K562 (cell line): ENCODE data around the gene EDEM2. TPM values are rescaled to one million over a fixed set of nuclear protein-coding genes. Genes with fewer than 3 reads are reported as not detected.
A peak's percentile ranks its signal among the peaks of the same experiment; 100 is the strongest.

Source experiments
- ATAC-seq: fragments of 200-7000 bp; cut with Tn5 transposase; 3 replicates; pipeline ENCODE4 v1.9.1; 2020; ENCODE audit warnings: moderate library complexity
- BruUV-seq: library from RNA; stranded (reverse); fragments of 400-500 nt; replicated peaks from 2 replicates; lab custom pipeline; 2021; lab: Mats Ljungman, UMichigan
- CTCF ChIA-PET: fragments of 300-600 bp; formaldehyde crosslinking; extraction: SDS; loops from one replicate; lab custom pipeline; 2021; ENCODE audit warnings: low intra/inter-chr PET ratio; lab: Yijun Ruan, JAX
- POLR2A ChIA-PET: fragments of 300-600, 350-650 bp; sonication (Branson Sonifier 250); formaldehyde crosslinking; extraction: SDS; loops from one replicate; lab custom pipeline; 2021; ENCODE audit warnings: antibody characterized with exemption, inconsistent platforms; lab: Yijun Ruan, JAX
- DNase-seq, 4 experiments: peaks; one replicate each; pipeline versions ENCODE4 v3.0.0 to v3.0.0-alpha.2; 2011 to 2018; ENCODE audit warnings: low spot score in 3 of 4, mixed read lengths in 3 of 4; ENCODE audit errors: extremely low read depth in 1 of 4
- FAIRE-seq: peaks from 2 replicates; lab custom pipeline; 2011; peaks lifted over from hg19 to GRCh38; lab: Jason Lieb, UNC
- H2AFZ ChIP-seq: 2 replicates; pipeline ENCODE4 v1.6.0; 2011; ENCODE audit warnings: low read depth, low read length, control low read depth, inconsistent platforms
- H3K27ac ChIP-seq: fragments of 200-600 bp; 3 replicates; pipeline ENCODE4 v1.8.0; 2011; ENCODE audit warnings: low read depth, mild to moderate bottlenecking, control low read depth, inconsistent platforms, low read length, moderate library complexity, mixed read lengths; ENCODE audit errors: extremely low read depth
- H3K27me3 ChIP-seq, 2 experiments: fragments of 300-600 bp in 1 of 2; 2 replicates in 1 of 2; 3 replicates in 1 of 2; pipeline versions ENCODE4 v1.6.0 to v1.8.0; 2011; ENCODE audit warnings: inconsistent platforms in 2 of 2, low read length in 2 of 2, mild to moderate bottlenecking in 1 of 2, mixed read lengths in 1 of 2, moderate library complexity in 1 of 2; ENCODE audit not compliant: control insufficient read depth in 2 of 2, insufficient read depth in 2 of 2
- H3K36me3 ChIP-seq: fragments of 300-600 bp; 3 replicates; pipeline ENCODE4 v1.8.0; 2011; ENCODE audit warnings: mild to moderate bottlenecking, low read length, inconsistent platforms; ENCODE audit not compliant: control insufficient read depth, insufficient read depth
- H3K4me1 ChIP-seq, 2 experiments: fragments of 200-600 bp in 1 of 2; replicated peaks in 1 of 2; 2 replicates in 1 of 2; 3 replicates in 1 of 2; pipeline versions ENCODE4 v1.5.1 to v1.8.0; 2011; ENCODE audit warnings: inconsistent platforms in 2 of 2, low read length in 2 of 2, mild to moderate bottlenecking in 1 of 2, mixed read lengths in 1 of 2, moderate library complexity in 1 of 2; ENCODE audit not compliant: control insufficient read depth in 2 of 2, insufficient read depth in 2 of 2
- H3K4me2 ChIP-seq: 2 replicates; pipeline ENCODE4 v1.6.1; 2011; ENCODE audit warnings: low read length, control low read depth, inconsistent platforms, mixed read lengths; ENCODE audit not compliant: insufficient read depth
- H3K4me3 ChIP-seq: fragments of 200-600 bp; sonication (generic), shearing (Covaris generic); 2 replicates; pipeline ENCODE4 v1.5.1; 2016; ENCODE audit warnings: control low read depth, inconsistent platforms
- H3K79me2 ChIP-seq: fragments of 200-600 bp; 3 replicates; pipeline ENCODE4 v1.8.0; 2011; ENCODE audit warnings: low read length, inconsistent platforms; ENCODE audit not compliant: control insufficient read depth, insufficient read depth
- H3K9ac ChIP-seq, 2 experiments: 2 replicates each; pipeline versions ENCODE4 v1.6.0 to v1.6.1; 2011; ENCODE audit warnings: low read depth in 2 of 2, low read length in 2 of 2, control low read depth in 1 of 2, inconsistent platforms in 1 of 2, mild to moderate bottlenecking in 1 of 2, mixed read lengths in 1 of 2; ENCODE audit not compliant: insufficient read depth in 1 of 2
- H3K9me1 ChIP-seq: one replicate; pipeline ENCODE4 v1.6.0; 2011; ENCODE audit warnings: inconsistent platforms, mild to moderate bottlenecking, low read length, moderate library complexity; ENCODE audit not compliant: control insufficient read depth, insufficient read depth
- H3K9me3 ChIP-seq: replicated peaks from 2 replicates; pipeline ENCODE4 v1.5.1; 2011; ENCODE audit warnings: low read depth, low read length, inconsistent platforms; ENCODE audit not compliant: control insufficient read depth, insufficient read depth
- H4K20me1 ChIP-seq: replicated peaks from 2 replicates; pipeline ENCODE4 v1.6.1; 2011; ENCODE audit warnings: low read length, inconsistent platforms, mixed read lengths; ENCODE audit not compliant: control insufficient read depth, insufficient read depth
- BCOR ChIP-seq: fragments of 450-650 bp; IDR thresholded peaks from 2 replicates; pipeline ENCODE4 v1.6.1; 2016
- KDM1A ChIP-seq, 2 experiments: fragments of 450-650 bp; IDR thresholded peaks; 2 replicates each; pipeline ENCODE4 v1.6.1; 2016; ENCODE audit warnings: mild to moderate bottlenecking in 2 of 2
- RBM17 ChIP-seq: fragments of 200-400 bp; formaldehyde crosslinking; IDR thresholded peaks from 2 replicates; pipeline ENCODE4 v1.6.1; 2017; ENCODE audit warnings: low read depth, mild to moderate bottlenecking, low read length, borderline replicate concordance
- RBM25 ChIP-seq: fragments of 200-400 bp; formaldehyde crosslinking; IDR thresholded peaks from 2 replicates; pipeline ENCODE4 v1.6.1; 2018; ENCODE audit warnings: low read length, low read depth, moderate library complexity; ENCODE audit not compliant: severe bottlenecking
- WGBS: fragments of 100-300 bp; shearing (Covaris generic); methylation state at CpG from one replicate; pipeline ENCODE4 v1.1.6; 2016; ENCODE audit warnings: low coverage, mixed read lengths; ENCODE audit not compliant: insufficient coverage; ENCODE audit errors: missing lambda C conversion rate; 5-methylcytosine and 5-hydroxymethylcytosine counted together
- in situ Hi-C: fragments of 300-500 bp; cut with MboI; formaldehyde crosslinking; loops from 4 replicates; pipeline ENCODE4 v1.15.0; 2018; ENCODE audit warnings: inconsistent platforms, mixed read lengths
- intact Hi-C: fragments of 100-400 bp; cut with micrococcal nuclease; formaldehyde crosslinking; loops from 2 replicates; pipeline ENCODE4 v1.14.2; 2022
- polyA plus RNA-seq, 8 experiments: library from polyadenylated mRNA; depleted of rRNA in 4 of 8; stranded (reverse) in 5 of 8; unstranded in 3 of 8; fragments of >200 nt; fragmentation: Nextera tagmentation in 2 of 8; fragmentation: Illumina TruSeq in 1 of 8; extraction: Ambion mirVana in 2 of 8; extraction: Trizol in 1 of 8; gene quantifications; 2 replicates each; pipeline versions ENCODE4 v1.2.1 to v1.2.3, GENCODE V29; 2011 to 2014; ENCODE audit warnings: inconsistent platforms in 1 of 8, missing spikeins in 1 of 8
- total RNA-seq, 7 experiments: library from RNA; depleted of rRNA in 6 of 7; stranded (reverse); fragments of >200 nt in 6 of 7; fragmentation: Illumina TruSeq in 2 of 7; extraction: Trizol in 2 of 7; gene quantifications; 2 replicates each; pipeline versions ENCODE4 v1.2.1 to v1.2.3, GENCODE V29; 2011 to 2021; ENCODE audit warnings: low replicate concordance in 1 of 7
- TF ChIP-seq, protein P1 (sequence below): IDR thresholded peaks from 2 replicates; pipeline ENCODE4 v1.6.1; 2016; ENCODE audit warnings: missing genetic modification characterization, missing compliant biosample characterization

The EDEM2 gene
- total and polyA plus RNA-seq, 9 of the 15 experiments (the other 6 are each of a cell fraction or from before 2014, with no cell fraction given) = 6.9 to 11.0 (median 9.7) TPM

DNA sequence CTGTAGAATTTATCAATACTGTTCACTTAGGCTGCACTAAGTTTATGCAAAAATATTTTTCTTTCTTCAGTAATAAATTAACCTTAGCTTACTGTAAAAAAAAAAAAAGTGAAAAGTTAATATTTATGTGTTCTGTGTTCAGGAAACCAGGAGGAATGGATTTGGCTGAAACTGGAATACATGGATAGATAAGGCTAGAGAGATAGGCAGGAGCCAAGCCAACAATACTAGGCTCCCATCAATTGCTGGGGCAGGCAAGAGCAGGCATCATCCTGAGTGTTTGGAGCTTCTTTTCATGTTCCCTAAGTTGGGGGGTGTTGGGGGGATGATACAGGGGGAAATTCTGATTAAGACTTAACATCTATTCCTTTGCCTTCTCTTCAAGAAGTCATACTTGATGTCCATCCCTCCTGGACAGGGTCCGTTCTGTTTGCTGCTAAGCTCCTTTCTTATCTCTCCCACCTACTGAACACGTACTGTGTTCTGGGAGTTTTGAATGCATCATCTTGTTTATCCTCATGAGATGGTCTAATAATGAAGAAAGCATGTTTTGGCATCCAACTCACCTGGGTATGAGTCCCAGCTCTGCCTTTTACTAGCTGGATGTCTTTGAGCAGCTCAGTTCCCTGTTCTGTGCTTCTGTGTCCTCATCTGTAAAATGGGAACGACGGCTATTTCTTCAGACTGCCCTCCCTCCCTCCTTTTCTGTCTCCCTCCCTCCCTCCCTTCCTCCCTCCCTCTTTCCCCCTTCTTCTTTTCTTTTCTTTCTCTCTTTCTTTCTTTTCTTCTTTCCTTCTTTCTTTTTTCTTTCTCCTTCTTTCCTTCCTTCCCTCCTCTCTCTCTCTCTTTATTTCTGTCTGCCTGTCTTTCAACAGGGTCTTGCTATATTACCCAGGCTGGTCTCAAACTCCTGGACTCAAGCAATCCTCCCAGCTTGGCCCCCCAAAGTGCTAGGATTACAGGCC, 18.4 kb upstream of the EDEM2 start:
- CTCF ChIA-PET = no interaction called here
- no peaks in the 10 kb centered on the region for H4K20me1 ChIP-seq
- TF ChIP-seq RBM25 = peak; percentile 28
- TF ChIP-seq, protein P1, sequence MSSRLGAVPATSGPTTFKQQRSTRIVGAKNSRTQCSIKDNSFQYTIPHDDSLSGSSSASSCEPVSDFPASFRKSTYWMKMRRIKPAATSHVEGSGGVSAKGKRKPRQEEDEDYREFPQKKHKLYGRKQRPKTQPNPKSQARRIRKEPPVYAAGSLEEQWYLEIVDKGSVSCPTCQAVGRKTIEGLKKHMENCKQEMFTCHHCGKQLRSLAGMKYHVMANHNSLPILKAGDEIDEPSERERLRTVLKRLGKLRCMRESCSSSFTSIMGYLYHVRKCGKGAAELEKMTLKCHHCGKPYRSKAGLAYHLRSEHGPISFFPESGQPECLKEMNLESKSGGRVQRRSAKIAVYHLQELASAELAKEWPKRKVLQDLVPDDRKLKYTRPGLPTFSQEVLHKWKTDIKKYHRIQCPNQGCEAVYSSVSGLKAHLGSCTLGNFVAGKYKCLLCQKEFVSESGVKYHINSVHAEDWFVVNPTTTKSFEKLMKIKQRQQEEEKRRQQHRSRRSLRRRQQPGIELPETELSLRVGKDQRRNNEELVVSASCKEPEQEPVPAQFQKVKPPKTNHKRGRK (tag) = peak; percentile 89
- no peak for TF ChIP-seq RBM17
- TF ChIP-seq BCOR = 0 out of 2 replicates have a peak, but pooled peaks have one; percentile 25
- peak in 1 of 2 experiments; percentile 63; a peak in 2 of 4 replicates for TF ChIP-seq KDM1A (IDR thresholded peaks at IDR 0.05)
- no peak for DNase-seq
- H3K4me3 ChIP-seq = no peak overlapping the region
- no TSS peak for BruUV-seq
- H3K4me1 ChIP-seq = peaks cover 6 to 8% of the 10 kb centered on the region in 2 experiments; a peak in 4 of 5 replicates
- peak; percentile 47; the same call in 2 of the 3 replicates for ATAC-seq
- no peak overlapping the region for H3K27ac ChIP-seq
- H3K36me3 ChIP-seq = no peaks in the 10 kb centered on the region
- in situ Hi-C loops (no loop called here), intact Hi-C loops (no loop called here)
- H3K9ac ChIP-seq = no peak overlapping the region
- no peak overlapping the region for H2AFZ ChIP-seq
- FAIRE-seq = no peak
- H3K4me2 ChIP-seq = no peak overlapping the region
- no peaks in the 10 kb centered on the region for H3K9me1 ChIP-seq
- 12% methylated on average over 2 of the region's 4 CpGs for whole genome bisulfite sequencing
- POLR2A ChIA-PET = interaction anchor here (1.1 to 1.5 kb wide), 4 partner anchors 9 to 246 kb away, joined by 3 to 12 read pairs (median 4); partner anchors contain the start of genes EDEM2 and UQCC1
- H3K9me3 ChIP-seq = no peaks in the 10 kb centered on the region
- H3K27me3 ChIP-seq = no peaks in the 10 kb centered on the region
- H3K79me2 ChIP-seq = no peaks in the 10 kb centered on the region
